K562 (cell line): ENCODE measurements around the gene FAM174C. TPM values are rescaled to one million over a fixed set of nuclear protein-coding genes. Genes with fewer than 3 reads are reported as not detected.
A peak's percentile ranks its signal among the peaks of the same experiment; 100 is the strongest.

Experiments used
- E2F3 ChIP-seq: fragments of 250-450 bp; sonication (Bioruptor Pico); IDR thresholded peaks from 2 replicates; pipeline ENCODE4 v1.4.0; 2020; ENCODE audit warnings: mild to moderate bottlenecking
- ESRRB ChIP-seq: fragments of 250-450 bp; sonication (Bioruptor Pico); IDR thresholded peaks from 2 replicates; pipeline ENCODE4 v1.5.0; 2020; ENCODE audit warnings: mild to moderate bottlenecking, moderate library complexity, borderline replicate concordance
- HDAC3 ChIP-seq: fragments of 450-650 bp; IDR thresholded peaks from 2 replicates; pipeline ENCODE4 v1.6.1; 2018; ENCODE audit warnings: borderline replicate concordance, mild to moderate bottlenecking, moderate library complexity; ENCODE audit not compliant: partially characterized antibody
- KLF13 ChIP-seq: fragments of 450-650 bp; IDR thresholded peaks from 2 replicates; pipeline ENCODE4 v1.6.1; 2016; ENCODE audit warnings: missing genetic modification characterization, low read depth, mild to moderate bottlenecking, missing compliant biosample characterization, moderate library complexity, borderline replicate concordance
- MXI1 ChIP-seq: IDR thresholded peaks from 2 replicates; pipeline ENCODE4 v1.6.1; 2011; ENCODE audit warnings: low read depth, mild to moderate bottlenecking, improper control_type of control experiment, low read length
- PHB2 ChIP-seq: fragments of 450-650 bp; IDR thresholded peaks from 2 replicates; pipeline ENCODE4 v1.6.1; 2017; ENCODE audit warnings: low read depth
- RBBP5 ChIP-seq: fragments of 200-600 bp; sonication (generic); IDR thresholded peaks from 2 replicates; pipeline ENCODE4 v1.6.1; 2012; ENCODE audit warnings: borderline replicate concordance, mild to moderate bottlenecking, low read length, control low read depth, inconsistent platforms; ENCODE audit not compliant: insufficient read depth, poor library complexity, severe bottlenecking
- RBM22 ChIP-seq: fragments of 200-400 bp; formaldehyde crosslinking; IDR thresholded peaks from 2 replicates; pipeline ENCODE4 v1.6.1; 2018; ENCODE audit warnings: low read length, low read depth; ENCODE audit not compliant: poor library complexity, severe bottlenecking
- SAP30 ChIP-seq: fragments of 200-600 bp; sonication (generic); IDR thresholded peaks from 2 replicates; pipeline ENCODE4 v1.6.1; 2012; ENCODE audit warnings: borderline replicate concordance, low read depth, mild to moderate bottlenecking, moderate library complexity, low read length, control low read depth, inconsistent platforms; ENCODE audit not compliant: insufficient read depth, poor library complexity, severe bottlenecking
- SMAD4 ChIP-seq: fragments of 250-450 bp; sonication (Bioruptor Pico); conservative IDR thresholded peaks from 2 replicates; pipeline ENCODE4 v1.8.0; 2021; ENCODE audit warnings: inconsistent platforms, mild to moderate bottlenecking, moderate library complexity
- STAT5B ChIP-seq: fragments of 250-450 bp; sonication (Bioruptor Pico); IDR thresholded peaks from 2 replicates; pipeline ENCODE4 v1.8.0; 2021; ENCODE audit warnings: mild to moderate bottlenecking, inconsistent platforms
- YY1 ChIP-seq, 3 experiments: IDR thresholded peaks; 2 replicates each; pipeline ENCODE4 v1.6.1; 2011; ENCODE audit warnings: low read length in 2 of 3, mild to moderate bottlenecking in 2 of 3, moderate library complexity in 2 of 3, borderline replicate concordance in 1 of 3, control low read depth in 1 of 3, low read depth in 1 of 3; ENCODE audit not compliant: insufficient read depth in 3 of 3, insufficient replicate concordance in 2 of 3, control insufficient read depth in 1 of 3, insufficient read length in 1 of 3; ENCODE audit errors: extremely low read depth in 1 of 3
- ZBTB1 ChIP-seq: sonication (generic); formaldehyde crosslinking; IDR thresholded peaks from 2 replicates; pipeline ENCODE4 v1.8.1; 2023; ENCODE audit warnings: missing genetic modification reagents, low read depth, mild to moderate bottlenecking, borderline replicate concordance
- ZKSCAN1 ChIP-seq: fragments of 150-350 bp; IDR thresholded peaks from 2 replicates; pipeline ENCODE4 v1.6.1; 2016; ENCODE audit warnings: low read depth, low read length
- ZNF175 ChIP-seq: fragments of 200-800 bp; sonication (Bioruptor generic); IDR thresholded peaks from 2 replicates; pipeline ENCODE4 v1.6.1; 2016; ENCODE audit warnings: low read depth, mild to moderate bottlenecking, missing genetic modification characterization, missing compliant biosample characterization
- ZNF224 ChIP-seq: sonication (generic); formaldehyde crosslinking; IDR thresholded peaks from 2 replicates; pipeline ENCODE4 v1.8.0; 2022; ENCODE audit warnings: mild to moderate bottlenecking, missing genetic modification reagents
- ZNF263 ChIP-seq: sonication (generic); formaldehyde crosslinking; IDR thresholded peaks from 2 replicates; pipeline ENCODE4 v1.8.0; 2022; ENCODE audit warnings: mild to moderate bottlenecking, missing genetic modification reagents, borderline replicate concordance
- ZNF354B ChIP-seq: fragments of 250-450 bp; sonication (Bioruptor Pico); IDR thresholded peaks from 2 replicates; pipeline ENCODE4 v1.4.0; 2020
- ZNF449 ChIP-seq: fragments of 250-450 bp; sonication (Bioruptor Pico); IDR thresholded peaks from 2 replicates; pipeline ENCODE4 v1.8.0; 2022; ENCODE audit warnings: moderate library complexity, mild to moderate bottlenecking, inconsistent platforms
- ZNF696 ChIP-seq: fragments of 250-450 bp; sonication (Bioruptor Pico); conservative IDR thresholded peaks from 2 replicates; pipeline ENCODE4 v1.4.0; 2020; ENCODE audit warnings: mild to moderate bottlenecking, moderate library complexity
- polyA plus RNA-seq, 8 experiments: library from polyadenylated mRNA; depleted of rRNA in 4 of 8; stranded (reverse) in 5 of 8; unstranded in 3 of 8; fragments of >200 nt; fragmentation: Nextera tagmentation in 2 of 8; fragmentation: Illumina TruSeq in 1 of 8; extraction: Ambion mirVana in 2 of 8; extraction: Trizol in 1 of 8; gene quantifications; 2 replicates each; pipeline versions ENCODE4 v1.2.1 to v1.2.3, GENCODE V29; 2011 to 2014; ENCODE audit warnings: inconsistent platforms in 1 of 8, missing spikeins in 1 of 8
- total RNA-seq, 7 experiments: library from RNA; depleted of rRNA in 6 of 7; stranded (reverse); fragments of >200 nt in 6 of 7; fragmentation: Illumina TruSeq in 2 of 7; extraction: Trizol in 2 of 7; gene quantifications; 2 replicates each; pipeline versions ENCODE4 v1.2.1 to v1.2.3, GENCODE V29; 2011 to 2021; ENCODE audit warnings: low replicate concordance in 1 of 7
- TF ChIP-seq, protein P1 (sequence below): fragments of 450-650 bp; IDR thresholded peaks from 2 replicates; pipeline ENCODE4 v1.6.1; 2018; ENCODE audit warnings: mild to moderate bottlenecking, low read depth; ENCODE audit not compliant: partially characterized antibody
- TF ChIP-seq, protein P2 (sequence below): fragments of 250-450 bp; sonication (Bioruptor Pico); IDR thresholded peaks from 2 replicates; pipeline ENCODE4 v1.5.0; 2022; ENCODE audit warnings: mild to moderate bottlenecking

FAM174C gene
- total and polyA plus RNA-seq, 9 of the 15 experiments (the other 6 are each of a cell fraction or from before 2014, with no cell fraction given) = 0.66 to 89.6 (median 20.3) TPM

DNA sequence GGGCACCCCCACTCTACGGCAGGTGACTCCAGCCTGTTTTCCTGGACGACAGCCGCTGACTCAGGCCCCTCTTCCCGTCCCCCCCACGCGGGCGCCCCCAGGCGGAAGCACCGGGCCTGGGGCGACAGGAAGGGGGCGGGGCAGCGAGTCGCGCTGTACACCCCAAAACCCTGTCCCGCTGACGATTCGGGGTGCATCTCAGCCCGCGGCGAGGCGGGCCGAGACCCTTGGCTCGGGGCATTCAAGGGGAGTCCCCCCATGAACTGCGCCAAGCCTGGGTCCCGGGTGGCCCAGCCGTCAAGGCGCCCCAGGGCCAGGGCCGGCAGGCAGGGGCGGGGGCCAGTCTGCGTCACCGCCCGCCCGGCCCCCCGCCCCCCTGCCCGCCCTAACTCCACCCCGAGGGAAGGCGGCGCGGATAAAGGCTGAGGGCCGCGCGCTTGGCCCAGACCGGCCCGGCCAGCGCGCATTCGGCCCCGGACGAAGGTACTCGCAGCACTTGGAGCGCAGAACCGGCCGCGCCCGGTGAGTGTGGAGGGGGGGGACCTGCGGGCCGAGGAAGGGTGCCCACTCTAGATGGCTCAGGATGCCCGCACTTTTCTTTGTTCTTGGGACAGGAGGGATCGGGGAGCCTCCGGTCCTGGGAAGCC is 27.1 kb upstream of the FAM174C start, which contains the start of gene MIDN (continued):
- TF ChIP-seq ZNF224 (CRISPR knock-in tag) (no peak), ZNF175 (CRISPR knock-in tag) (no peak), SMAD4 (CRISPR knock-in tag) (peak; percentile 87; the same call in 1 of the 2 replicates), ZNF263 (CRISPR knock-in tag) (no peak), PHB2 (no peak), STAT5B (CRISPR knock-in tag) (no peak), ZBTB1 (no peak), ZKSCAN1 (no peak), HDAC3 (no peak), MXI1 (no peak; the same call in 1 of the 2 replicates), E2F3 (CRISPR knock-in tag) (no peak), RBM22 (peak; percentile 9), ZNF449 (CRISPR knock-in tag) (no peak), KLF13 (tag) (peak; percentile 97), ZNF696 (CRISPR knock-in tag) (no peak), ZNF354B (CRISPR knock-in tag) (no peak), ESRRB (CRISPR knock-in tag) (no peak), RBBP5 (peak; percentile 81), SAP30 (no peak), YY1 (IDR thresholded peaks at IDR 0.05; ENCODE audit: borderline replicate concordance in 1 of 3, control insufficient read depth in 1 of 3, extremely low read depth in 1 of 3, insufficient read depth in 3 of 3, insufficient read length in 1 of 3, insufficient replicate concordance in 2 of 3, low read depth in 1 of 3, low read length in 2 of 3) (no peak)
- TF ChIP-seq, protein P1, sequence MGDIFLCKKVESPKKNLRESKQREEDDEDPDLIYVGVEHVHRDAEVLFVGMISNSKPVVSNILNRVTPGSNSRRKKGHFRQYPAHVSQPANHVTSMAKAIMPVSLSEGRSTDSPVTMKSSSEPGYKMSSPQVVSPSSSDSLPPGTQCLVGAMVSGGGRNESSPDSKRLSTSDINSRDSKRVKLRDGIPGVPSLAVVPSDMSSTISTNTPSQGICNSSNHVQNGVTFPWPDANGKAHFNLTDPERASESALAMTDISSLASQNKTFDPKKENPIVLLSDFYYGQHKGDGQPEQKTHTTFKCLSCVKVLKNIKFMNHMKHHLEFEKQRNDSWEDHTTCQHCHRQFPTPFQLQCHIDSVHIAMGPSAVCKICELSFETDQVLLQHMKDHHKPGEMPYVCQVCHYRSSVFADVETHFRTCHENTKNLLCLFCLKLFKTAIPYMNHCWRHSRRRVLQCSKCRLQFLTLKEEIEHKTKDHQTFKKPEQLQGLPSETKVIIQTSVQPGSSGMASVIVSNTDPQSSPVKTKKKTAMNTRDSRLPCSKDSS = no peak
- TF ChIP-seq, protein P2, sequence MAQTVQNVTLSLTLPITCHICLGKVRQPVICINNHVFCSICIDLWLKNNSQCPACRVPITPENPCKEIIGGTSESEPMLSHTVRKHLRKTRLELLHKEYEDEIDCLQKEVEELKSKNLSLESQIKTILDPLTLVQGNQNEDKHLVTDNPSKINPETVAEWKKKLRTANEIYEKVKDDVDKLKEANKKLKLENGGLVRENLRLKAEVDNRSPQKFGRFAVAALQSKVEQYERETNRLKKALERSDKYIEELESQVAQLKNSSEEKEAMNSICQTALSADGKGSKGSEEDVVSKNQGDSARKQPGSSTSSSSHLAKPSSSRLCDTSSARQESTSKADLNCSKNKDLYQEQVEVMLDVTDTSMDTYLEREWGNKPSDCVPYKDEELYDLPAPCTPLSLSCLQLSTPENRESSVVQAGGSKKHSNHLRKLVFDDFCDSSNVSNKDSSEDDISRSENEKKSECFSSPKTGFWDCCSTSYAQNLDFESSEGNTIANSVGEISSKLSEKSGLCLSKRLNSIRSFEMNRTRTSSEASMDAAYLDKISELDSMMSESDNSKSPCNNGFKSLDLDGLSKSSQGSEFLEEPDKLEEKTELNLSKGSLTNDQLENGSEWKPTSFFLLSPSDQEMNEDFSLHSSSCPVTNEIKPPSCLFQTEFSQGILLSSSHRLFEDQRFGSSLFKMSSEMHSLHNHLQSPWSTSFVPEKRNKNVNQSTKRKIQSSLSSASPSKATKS (CRISPR knock-in tag) = no peak
